HG03139 (cell line): ENCODE data around the gene TENT4B.

Experiments used
- ATAC-seq: cut with Tn5 transposase; IDR thresholded peaks from one replicate; pipeline ENCODE4 v1.9.1; 2021; ENCODE audit not compliant: unreplicated experiment

TENT4B gene

DNA sequence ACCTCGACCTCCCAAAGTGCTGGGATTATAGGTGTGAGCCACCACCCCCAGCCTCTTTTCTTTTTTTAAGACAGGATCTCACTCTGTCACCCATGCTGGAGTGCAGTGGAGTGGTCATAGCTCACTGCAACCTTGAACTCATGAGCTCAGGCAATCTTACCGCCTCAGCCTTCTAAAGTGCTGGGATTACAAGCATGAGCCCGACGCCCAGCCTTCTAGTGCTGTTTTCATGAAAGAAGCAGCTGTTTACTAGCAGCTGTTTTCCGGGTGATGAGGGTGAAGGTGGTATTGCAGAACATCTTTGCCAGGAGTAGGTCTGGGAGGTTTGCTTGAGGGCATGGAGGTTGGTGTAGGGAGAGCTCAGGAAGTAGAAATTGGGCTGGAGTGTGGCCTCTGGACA is 115.2 kb downstream of the TENT4B start:
- ATAC-seq: no peak

DNA sequence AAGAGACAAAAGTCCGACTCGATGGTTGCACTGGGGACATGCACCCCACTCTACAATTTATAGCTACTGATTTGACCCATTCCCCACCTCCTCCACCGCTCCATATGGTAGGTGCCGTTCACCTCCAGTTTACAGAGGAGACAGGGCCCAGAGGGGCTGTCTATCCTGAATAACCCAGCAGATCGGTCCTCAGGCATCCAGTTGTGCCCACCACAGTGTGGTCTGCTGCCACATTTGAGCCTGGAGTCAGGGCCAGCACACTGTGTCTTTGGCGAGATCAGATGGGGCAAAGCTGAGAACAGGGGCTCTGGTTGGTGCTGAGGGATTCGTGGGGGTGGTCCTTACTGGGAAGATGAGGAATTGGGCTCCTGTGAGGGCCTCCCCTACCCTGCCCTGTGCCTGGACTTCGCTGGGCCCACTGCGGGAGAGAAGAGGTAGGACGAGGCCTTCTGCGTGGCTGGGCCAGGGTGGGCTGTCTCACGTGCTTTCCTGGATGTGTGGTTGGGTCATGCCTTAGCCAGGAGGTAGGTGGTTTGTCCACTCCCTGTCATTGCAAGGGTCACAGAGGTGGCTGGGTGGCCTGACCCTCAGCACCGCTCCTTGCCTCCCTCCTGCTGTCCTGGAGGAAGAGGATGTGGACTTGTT is 116.1 kb downstream of the TENT4B start:
- ATAC-seq: no peak

DNA sequence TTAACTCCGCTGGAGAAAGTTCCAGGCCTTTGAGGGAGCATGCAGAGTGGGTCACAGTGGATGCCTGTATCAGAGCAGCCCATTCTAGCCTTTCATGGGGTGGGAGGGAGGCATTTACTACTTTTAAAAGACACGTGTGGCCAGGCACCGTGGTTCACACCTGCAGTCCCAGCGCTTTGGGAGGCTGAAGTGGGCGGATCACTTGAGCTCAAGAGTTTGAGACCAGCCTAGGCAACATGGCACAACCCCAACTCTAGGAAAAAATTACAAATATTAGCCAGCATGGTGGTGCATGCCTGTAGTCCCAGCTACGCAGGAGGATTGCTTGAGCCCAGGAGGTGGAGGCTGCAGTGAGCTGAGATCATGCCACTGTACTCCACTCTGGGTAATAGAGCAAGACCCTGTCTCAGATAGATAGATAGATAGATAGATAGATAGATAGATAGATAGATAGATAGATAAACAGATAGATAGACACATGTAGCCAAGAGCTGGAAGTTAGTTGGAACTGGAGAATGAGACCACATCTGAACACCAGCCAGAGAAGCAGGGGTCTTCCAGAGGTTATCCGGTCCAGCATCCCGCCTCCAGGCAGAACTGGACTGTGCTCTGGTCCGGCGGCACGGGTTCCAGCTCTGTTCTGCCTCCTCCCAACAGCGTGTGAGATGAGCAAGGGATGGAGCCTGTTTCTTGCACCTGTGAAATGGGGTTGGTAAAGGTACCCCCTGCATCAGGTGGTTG is 116.8 kb downstream of the TENT4B start:
- no peak for ATAC-seq

DNA sequence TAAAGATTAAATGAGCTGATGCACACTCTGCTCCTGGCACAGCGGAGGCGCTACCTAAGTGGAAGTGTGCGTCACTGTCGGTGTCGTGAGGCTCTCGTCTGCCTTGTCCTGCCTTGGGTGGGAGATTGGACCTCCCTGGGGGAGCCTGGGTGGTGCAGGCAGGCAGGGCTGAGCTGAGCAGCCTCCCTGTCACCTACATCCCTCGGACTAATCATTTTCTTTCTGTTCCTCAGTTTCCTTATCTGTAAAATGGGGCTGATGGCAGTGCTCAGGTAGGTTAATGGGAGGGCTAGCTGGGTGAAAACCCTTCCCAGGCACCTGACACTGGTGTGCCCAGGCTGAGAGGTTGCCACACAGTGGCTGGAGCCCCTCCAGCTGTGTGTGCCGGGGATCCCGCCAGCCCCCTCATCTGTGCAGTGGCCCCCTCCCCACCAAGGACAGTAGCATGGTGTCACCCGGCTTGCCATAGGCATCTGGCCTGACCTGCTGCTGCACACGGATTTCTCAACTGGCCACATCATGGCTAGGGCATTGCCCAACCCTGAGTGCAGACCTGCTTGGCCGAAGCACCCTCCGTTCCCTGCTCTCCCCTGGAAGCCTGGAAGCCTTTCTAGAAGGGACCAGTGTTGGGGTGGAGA is 117.5 kb downstream of the TENT4B start:
- ATAC-seq: no peak

DNA sequence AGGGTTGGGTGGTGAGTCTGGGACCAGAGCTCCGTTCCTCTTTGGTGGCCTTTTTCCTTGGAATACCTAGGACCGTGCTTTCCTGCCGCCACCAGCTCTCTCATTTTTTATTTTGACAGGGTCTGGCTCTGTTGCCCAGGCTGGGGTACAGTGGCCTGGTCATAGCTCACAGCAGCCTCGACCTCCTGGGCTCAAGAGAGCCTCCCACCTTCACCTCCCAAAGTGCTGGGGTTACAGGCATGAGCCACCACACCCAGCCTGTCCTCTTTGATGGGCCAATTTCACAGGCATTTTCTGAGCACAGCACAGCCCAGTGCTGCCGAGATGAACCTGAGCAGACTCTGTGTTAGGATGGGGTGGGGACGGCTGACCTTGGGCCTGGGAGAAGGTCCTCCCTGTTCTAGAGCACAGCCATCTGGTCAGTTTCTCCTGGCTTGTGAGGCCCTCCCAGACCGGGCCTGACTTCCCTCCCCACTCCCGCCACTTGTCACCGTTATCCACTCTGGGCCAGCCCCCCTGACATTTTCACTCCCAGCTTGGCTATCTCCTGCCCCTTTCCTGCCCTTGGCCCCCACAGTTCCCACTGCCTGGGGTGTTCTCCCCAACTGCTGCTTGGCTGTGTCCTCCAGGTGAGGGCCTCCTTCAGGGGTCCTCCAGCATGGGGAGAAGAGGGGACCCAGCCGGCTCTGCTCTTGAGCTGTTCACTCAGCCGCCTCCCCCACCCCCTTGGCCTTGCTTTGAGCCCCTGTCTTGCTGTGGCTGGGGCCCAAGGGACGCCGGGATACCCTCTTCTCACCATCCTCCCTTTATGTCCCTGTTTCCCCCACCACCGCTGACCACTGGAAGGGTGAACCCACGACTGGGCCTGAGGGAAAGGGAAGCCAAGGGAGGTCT is 118.3 kb downstream of the TENT4B start:
- no peak for ATAC-seq

DNA sequence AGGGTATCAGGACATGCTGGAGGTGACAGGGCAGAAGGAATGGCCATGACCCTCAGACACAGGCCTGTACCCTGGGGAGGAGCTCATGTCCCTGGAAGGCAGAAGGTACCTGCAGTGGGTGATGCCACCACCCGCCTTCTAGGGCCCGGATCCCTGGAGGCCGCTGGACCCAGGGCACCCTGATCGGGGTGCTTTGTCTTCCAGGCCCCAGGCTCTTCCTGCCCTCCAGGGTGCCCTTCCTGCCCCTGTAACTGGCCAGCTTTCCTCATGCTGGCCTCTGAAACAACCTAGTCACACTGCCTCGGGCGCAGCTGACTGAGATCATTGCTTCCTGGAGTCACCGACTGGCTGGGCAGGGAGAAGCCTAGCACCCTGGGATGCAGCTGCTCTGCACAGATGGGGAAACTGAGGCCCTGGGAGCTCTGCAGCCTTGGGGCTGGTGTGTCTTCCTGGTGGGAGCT is 119.0 kb downstream of the TENT4B start:
- ATAC-seq: no peak

DNA sequence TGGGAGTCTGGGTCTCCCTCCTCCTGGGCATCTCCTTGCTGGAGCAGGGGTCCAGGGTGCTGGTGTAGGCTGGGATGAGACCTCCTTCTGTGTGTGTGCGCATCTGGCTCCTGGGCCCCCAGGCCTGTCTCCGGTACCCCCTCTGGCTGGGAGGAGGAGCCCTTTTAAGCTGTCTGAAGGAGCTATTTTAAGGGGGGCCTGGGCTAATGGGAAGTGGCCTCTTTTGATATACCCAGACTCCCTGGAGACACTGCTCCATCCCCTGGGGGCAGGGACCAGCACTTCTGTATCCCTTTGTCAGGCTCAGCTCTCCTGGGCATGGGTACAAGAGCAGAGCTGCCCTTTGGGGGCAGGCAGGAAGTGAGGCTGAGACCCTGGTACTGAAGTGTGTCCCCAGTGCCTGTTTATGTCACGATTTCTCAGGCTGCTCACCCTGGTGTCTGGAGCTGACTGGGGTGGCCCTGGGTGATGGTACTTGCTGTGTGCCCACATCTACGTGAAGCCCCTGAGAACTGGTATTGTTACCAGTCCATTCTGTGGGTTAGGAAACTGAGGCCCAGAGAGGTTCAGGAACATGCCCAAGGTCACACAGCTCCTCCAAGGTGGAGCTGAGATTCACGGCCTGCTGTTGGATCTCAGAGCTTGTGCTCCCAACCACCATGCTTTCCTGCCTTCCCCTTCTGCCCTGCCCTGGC is 119.7 kb downstream of the TENT4B start:
- no peak for ATAC-seq

DNA sequence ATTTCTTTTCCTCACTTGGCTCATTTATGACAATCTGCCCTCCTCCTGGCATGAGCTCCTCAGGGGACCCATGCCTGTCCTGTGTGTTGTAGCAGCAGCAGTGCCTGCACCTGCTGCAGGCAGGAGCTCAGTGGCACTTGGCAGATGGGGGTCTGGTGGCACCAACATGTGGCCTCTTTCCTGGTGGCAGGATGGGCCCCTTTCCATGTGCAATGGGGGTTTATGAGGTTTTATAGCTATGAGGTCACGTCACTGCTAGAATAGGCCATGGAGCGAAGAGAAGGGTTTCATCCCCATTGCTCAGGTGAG is 120.2 kb downstream of the TENT4B start:
- ATAC-seq: no peak

DNA sequence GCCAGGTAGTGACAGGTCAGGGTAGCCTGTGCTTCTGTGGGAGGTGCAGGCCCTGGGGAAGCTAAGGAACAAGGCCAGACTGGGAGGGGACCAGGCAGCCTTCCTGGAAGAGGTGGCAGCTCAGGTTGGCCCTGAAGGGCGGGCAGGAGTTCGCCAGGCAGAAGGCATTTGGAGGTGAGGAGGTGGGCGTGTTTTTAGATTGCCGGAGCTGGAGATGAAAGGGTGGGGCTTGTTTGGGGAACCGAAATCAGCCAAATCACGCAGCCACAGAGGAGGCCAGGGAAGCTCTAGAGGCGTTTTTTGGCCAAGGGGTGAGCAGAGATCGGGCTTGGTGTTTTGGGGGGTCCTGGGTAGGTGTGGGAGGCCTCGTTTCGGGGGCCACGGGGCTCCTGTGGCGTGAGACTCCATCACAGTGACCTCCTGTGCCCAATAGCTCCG is 120.8 kb downstream of the TENT4B start:
- ATAC-seq: peak; percentile 57

DNA sequence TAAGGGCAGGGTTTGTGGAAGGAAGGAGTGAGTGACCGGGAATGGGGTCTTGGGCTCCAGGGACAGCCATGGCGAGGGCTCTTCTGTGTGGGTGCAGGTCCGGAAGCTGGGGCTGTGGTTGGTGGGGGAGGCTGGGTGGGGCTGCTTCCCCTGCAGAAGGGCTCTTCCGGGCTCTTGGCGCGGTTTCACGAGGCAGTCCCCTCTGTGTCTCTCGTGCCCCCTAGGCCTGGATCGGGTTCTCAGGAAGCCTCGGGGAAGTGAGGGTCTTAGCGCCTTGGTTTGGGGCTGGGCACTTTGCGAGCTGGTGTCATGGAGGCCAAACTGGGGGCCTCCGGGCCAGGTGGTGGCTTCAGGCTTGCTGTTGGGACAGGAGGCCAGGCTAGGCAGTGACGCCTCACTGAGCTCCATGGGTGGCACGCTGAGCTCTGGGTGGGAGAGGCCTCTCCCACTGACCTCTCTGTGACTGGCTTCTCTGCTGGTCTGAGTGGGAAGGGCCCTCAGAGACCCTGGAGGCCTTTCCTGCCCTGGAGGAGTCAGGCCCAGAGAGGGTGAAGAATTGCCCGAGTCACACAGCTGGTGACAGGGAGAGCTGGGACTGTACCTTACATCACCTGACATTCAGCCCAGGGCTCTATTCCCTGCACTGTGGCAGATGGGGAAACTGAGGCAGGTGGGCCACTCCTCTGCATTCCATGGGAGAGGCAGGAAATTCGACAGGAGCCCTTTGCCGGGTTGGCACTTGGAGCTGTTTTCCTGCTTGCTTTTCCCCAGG is 121.4 kb downstream of the TENT4B start:
- peak; percentile 44 for ATAC-seq

DNA sequence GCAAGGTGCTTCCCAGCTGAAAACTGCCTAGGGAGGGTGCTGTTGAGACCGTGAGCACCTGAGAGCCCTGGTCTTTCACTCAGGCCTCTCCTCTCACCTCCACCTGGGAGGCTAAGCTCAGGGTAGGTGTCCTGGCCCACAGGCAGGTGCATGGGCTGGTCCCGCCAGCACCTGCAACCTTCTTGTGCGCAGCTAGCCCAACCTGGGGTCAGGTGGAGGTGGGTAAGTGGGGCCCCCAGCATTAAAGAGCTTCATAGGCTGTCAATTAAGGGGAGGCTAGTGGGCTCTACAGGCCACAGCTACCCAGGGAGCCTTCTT is 122.0 kb downstream of the TENT4B start:
- no peak for ATAC-seq

DNA sequence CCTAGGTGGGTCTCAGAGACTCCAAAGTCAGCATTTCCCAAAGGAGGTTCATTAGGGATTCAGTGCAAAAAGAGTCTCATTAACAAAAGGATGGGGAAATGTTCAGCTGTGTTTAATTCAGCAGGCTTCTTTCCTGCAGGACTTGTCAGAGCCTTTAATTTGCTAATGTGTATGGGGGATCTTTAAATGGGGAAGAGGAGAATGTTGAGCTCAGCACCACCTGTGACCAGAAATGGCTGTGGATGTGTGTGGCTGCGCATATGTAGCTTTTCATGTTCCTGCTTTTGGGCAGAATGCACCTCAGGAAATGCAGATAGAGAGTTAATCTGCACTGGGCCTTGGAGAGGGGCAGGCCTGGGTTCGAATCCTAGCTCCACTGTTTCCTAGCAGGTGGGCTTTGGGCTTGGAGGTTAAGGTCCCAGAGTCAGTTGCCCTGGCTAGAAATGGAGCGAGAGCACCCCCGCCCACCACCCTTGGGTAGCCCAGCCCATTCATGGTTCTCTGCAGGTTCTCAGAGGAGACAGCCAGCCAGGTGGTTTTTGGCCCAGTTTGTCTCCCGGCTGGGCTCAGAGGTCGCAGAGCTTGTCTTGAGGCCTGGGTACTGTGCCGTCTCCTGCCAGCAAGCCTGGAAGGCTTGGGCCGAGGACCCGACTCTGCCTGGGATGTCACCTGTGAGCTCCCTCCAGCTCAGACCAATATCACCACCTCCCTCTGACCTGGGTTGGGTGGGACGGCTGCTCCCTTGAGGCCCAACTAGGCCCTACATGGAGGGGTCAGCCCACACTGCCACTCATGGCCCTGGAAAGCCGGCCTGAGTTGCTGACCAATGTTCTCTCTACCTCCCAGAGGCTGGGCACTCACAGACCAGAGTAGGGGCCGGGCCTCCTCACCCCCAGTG is 122.6 kb downstream of the TENT4B start:
- ATAC-seq: no peak

DNA sequence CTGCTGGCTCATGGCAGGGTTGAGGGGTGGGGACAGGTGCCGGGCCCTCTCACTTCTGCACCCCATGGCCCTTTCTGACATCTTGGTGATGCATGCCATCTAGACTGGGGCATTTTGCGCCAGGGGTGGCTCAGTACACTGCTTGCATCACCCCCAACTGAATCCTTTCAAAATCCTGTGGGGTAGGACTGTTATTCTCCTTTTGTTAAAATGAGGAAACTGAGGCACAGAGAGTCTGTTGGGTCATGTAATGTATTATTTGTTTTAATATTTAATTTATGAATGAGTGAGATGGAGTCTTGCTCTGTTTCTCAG is 123.2 kb downstream of the TENT4B start:
- ATAC-seq: no peak

DNA sequence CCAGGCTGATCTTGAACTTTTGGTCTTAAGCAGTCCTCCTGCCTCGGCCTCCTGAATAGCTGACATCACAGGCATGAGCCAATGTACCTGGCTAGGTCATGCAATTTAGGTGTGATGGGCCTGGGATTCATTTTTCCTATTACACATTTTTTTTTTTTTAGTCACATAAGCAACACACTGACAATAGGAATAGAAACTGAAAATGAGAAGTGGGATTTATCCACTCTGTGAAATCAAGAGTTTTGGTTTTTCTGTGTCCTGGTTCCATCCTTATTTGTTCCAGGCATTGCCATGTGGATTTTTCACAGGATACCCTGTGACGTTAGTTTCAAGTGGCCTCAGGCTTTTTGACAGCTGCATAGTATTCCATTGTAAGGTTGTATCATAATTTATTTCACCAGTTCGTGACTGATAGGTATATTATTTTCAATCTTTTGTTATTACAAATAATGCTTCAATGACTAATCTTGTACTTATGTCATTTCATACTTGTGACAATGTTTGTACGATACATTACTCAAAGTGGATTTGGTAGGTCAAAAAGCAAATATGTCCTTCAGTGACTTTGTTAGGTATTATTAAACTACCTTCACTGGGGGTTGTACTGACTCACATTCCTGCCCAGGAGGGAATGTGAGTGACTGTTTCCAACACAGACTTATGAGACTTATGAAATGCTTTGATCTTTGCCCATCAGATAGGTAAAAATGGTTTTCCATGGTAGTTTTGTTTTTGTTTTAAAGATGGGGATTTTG is 123.9 kb downstream of the TENT4B start:
- no peak for ATAC-seq

DNA sequence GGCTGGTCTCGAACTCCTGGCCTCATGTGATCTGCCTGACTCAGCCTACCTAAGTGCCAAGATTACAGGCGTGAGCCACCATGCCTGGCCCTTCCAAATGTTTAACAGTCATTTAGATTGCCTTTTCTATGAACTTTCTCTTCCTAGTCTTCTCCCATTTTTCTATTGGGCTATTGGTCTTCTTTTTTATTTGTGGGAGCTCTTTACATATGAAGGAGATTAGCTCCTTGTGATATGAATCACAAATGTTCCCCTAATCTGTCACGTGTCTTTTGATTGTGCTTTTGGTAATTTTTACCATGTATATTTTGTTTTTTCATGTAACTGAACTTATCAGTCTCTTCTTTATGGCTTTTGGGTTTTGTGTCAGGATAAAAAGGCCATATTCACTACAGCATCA is 125.1 kb downstream of the TENT4B start:
- ATAC-seq: no peak

DNA sequence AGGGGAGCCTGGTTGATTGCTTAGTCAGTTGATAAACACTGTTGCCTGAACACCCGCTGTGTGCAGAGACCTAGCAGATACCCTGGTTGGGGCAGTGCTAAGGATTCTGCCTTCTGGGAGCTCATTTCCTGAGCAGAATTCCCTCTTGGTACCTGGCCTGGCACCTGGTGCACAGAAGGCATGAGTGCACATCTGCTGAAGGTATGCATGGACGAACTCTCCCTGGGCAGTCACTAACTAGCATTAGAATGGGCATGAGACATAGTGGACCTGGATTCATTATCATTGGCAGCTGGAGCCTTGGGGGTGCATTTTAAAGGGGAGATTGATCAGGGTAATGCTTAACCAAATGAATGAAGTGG is 126.4 kb downstream of the TENT4B start:
- no peak for ATAC-seq

DNA sequence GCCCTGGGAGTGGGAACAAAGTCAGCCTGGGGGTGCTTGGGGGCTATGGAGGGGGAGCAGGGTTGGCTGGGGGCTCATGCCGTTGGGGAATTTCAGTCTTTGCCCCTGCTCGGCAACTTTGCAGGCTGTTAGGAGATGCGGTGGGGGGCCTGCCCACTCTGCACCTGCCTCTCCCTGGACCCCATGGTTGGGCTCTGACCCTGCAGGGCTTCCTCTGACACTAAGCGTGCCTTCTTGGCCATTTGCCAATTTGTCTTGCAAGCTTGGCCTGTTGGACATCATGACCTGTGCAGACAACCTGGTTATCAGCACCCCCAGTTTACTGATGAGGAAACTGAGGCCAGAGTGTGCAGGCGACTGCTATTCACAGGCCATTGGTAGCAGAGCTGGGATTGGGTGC is 127.8 kb downstream of the TENT4B start:
- ATAC-seq: no peak
